ENCODE data around the gene PTOV1. TPM values are rescaled to one million over a fixed set of nuclear protein-coding genes. Genes with fewer than 3 reads are reported as not detected.

PTOV1 gene
- total and polyA plus RNA-seq, 2 of the 8 experiments (the other 6 are each of a cell fraction or from before 2014, with no cell fraction given) = 147 to 251 TPM

GRCh38 chr19:49857061-49857837 is 6.3 kb downstream of the PTOV1 start:
- Histone ChIP-seq H3K27ac (ENCODE audit: low read depth, low read length) (no peak overlapping the region), H3K36me3 (ENCODE audit: control insufficient read depth in 2 of 4, insufficient read depth in 4 of 4, low read length in 3 of 4) (peaks cover 21 to 77% (median 47%) of the 10 kb centered on the region in 4 experiments), H3K4me2 (ENCODE audit: insufficient read depth in 1 of 2, low read depth in 2 of 2, low read length in 2 of 2) (no peak overlapping the region), H4K5ac (ENCODE audit: insufficient read length, low read depth, low read length) (no peak overlapping the region), H2BK120ac (replicated peaks; ENCODE audit: low read depth, low read length) (no peak overlapping the region), H4K91ac (replicated peaks; ENCODE audit: insufficient read length, low read length) (no peak overlapping the region), H4K20me1 (replicated peaks in 1 of 2; ENCODE audit: control insufficient read depth in 1 of 2, insufficient read depth in 2 of 2, low read length in 2 of 2) (peaks cover 48 to 61% of the 10 kb centered on the region in 2 experiments), H3K79me1 (ENCODE audit: low read depth, low read length) (peaks cover 16% of the 10 kb centered on the region), H2AFZ (ENCODE audit: low read length) (no peak overlapping the region), H3K4me1 (replicated peaks in 1 of 4; ENCODE audit: control insufficient read depth in 3 of 4, insufficient read depth in 4 of 4, low read length in 3 of 4) (peaks cover 0 to 9% (median 5%) of the 10 kb centered on the region in 4 experiments; a peak in 5 of 7 replicates), H3K4me3 (ENCODE audit: extremely low read depth in 1 of 4, insufficient read depth in 2 of 4, low read depth in 3 of 4, low read length in 4 of 4) (no peak overlapping the region), H3K27me3 (replicated peaks in 1 of 4; ENCODE audit: control insufficient read depth in 3 of 4, extremely low read depth in 1 of 4, insufficient read depth in 3 of 4, low read length in 3 of 4) (no peaks in the 10 kb centered on the region), H3K9ac (replicated peaks in 1 of 4; ENCODE audit: extremely low read depth in 1 of 4, low read depth in 3 of 4, low read length in 3 of 4) (no peak overlapping the region), H3K79me2 (ENCODE audit: control insufficient read depth in 1 of 2, insufficient read depth in 2 of 2, low read length in 2 of 2) (peaks cover 10 to 23% of the 10 kb centered on the region in 2 experiments), H3K56ac (replicated peaks; ENCODE audit: insufficient read length, low read depth, low read length) (no peak overlapping the region), H2BK12ac (ENCODE audit: low read depth, low read length) (no peak overlapping the region), H3K9me3 (ENCODE audit: insufficient read depth in 2 of 2, low read depth in 1 of 2, low read length in 1 of 2) (no peaks in the 10 kb centered on the region), H4K8ac (ENCODE audit: extremely low read depth, insufficient read depth, low read length) (no peak overlapping the region), H3K4ac (replicated peaks; ENCODE audit: insufficient read length, low read depth, low read length) (no peak overlapping the region), H2AK5ac (ENCODE audit: low read depth, low read length) (no peak overlapping the region), H2BK15ac (ENCODE audit: low read length) (no peak overlapping the region), H3K18ac (ENCODE audit: extremely low read depth, low read length) (no peak overlapping the region), H3K23me2 (ENCODE audit: low read depth, low read length) (peaks cover 1% of the 10 kb centered on the region; the same call in 1 of the 2 replicates), H2BK5ac (ENCODE audit: low read depth, low read length) (no peak overlapping the region), H3K14ac (ENCODE audit: insufficient read length) (no peak overlapping the region), H3K23ac (ENCODE audit: insufficient read length) (no peak overlapping the region), H2BK20ac (ENCODE audit: low read length) (no peak overlapping the region)
- ChIA-PET POLR2A (ENCODE audit: partially characterized antibody) (interaction anchor here (0.6 to 12.4 kb wide), 16 partner anchors 9 to 179 kb away, joined by 3 to 247 read pairs (median 4); partner anchors contain the start of genes AKT1S1, FUZ, MED25 and PNKP), CTCF (ENCODE audit: partially characterized antibody) (interaction anchor here (1.7 kb wide), 2 partner anchors 9 to 31 kb away, joined by 3 to 4 read pairs; no protein-coding TSS in a partner anchor)
- DNase-seq (ENCODE audit: low read depth in 1 of 2, low spot score in 2 of 2) = no peak
- TF ChIP-seq POLR2AphosphoS5 (IDR thresholded peaks at IDR 0.05; ENCODE audit: low read depth, low read length) (peak; percentile 87; the same call in 1 of the 2 replicates), ASH2L (IDR thresholded peaks at IDR 0.05; ENCODE audit: low read length) (no peak), POLR2A (IDR thresholded peaks at IDR 0.05; ENCODE audit: control extremely low read depth in 1 of 2, low read depth in 2 of 2, low read length in 2 of 2) (peak in 1 of 2 experiments; percentile 64; a peak in 1 of 3 replicates)
- no peak for FAIRE-seq
- 93% methylated on average over 24 of the region's 26 CpGs; no CpG with 5 or more reads in 1 of the 2 experiments for WGBS, 2 experiments (ENCODE audit: extremely low coverage in 1 of 2, insufficient coverage in 1 of 2, insufficient read length in 1 of 2, insufficient replicate concordance in 2 of 2, low coverage in 1 of 2, low lambda C conversion rate in 2 of 2, missing lambda C conversion rate in 1 of 2)

Measured in H1 (cell line).